IMR-90 (cell line): ENCODE data around the gene PLXNA4. TPM values are rescaled to one million over a fixed set of nuclear protein-coding genes. Genes with fewer than 3 reads are reported as not detected.

Experiments used
- ATAC-seq: fragments of 200-7000 bp; cut with Tn5 transposase; 2 replicates; pipeline ENCODE4 v1.9.1; 2020; ENCODE audit warnings: low read depth, mild to moderate bottlenecking, moderate library complexity
- BruUV-seq: library from RNA; stranded (reverse); fragments of 400-500 nt; replicated peaks from 2 replicates; lab custom pipeline; 2021; lab: Mats Ljungman, UMichigan
- CTCF ChIA-PET: fragments of 300-600 bp; formaldehyde crosslinking; extraction: SDS; loops from one replicate; lab custom pipeline; 2021; ENCODE audit warnings: antibody characterized with exemption; lab: Yijun Ruan, JAX
- POLR2A ChIA-PET: fragments of 300-600 bp; sonication (Branson Sonifier 250); formaldehyde crosslinking; loops from one replicate; lab custom pipeline; 2022; ENCODE audit warnings: antibody characterized with exemption; ENCODE audit not compliant: unreplicated experiment; lab: Charles Lee
- DNase-seq: peaks from one replicate; pipeline ENCODE4 v3.0.0; 2013
- H2AFZ ChIP-seq: replicated peaks from 2 replicates; pipeline ENCODE3; 2013; ENCODE audit warnings: low read length, mild to moderate bottlenecking; ENCODE audit not compliant: poor library complexity
- H2AK5ac ChIP-seq: 2 replicates; pipeline ENCODE4 v1.6.1; 2013; ENCODE audit warnings: low read depth, low read length, inconsistent platforms
- H2AK9ac ChIP-seq: replicated peaks from 2 replicates; pipeline ENCODE3; 2013; ENCODE audit warnings: mild to moderate bottlenecking, low read depth, low read length, moderate library complexity; ENCODE audit not compliant: poor library complexity
- H2BK120ac ChIP-seq: 2 replicates; pipeline ENCODE4 v1.6.1; 2013; ENCODE audit warnings: low read depth, low read length, inconsistent platforms
- H2BK15ac ChIP-seq: 3 replicates; pipeline ENCODE4 v1.6.1; 2013; ENCODE audit warnings: low read depth, low read length, inconsistent platforms
- H2BK20ac ChIP-seq: 2 replicates; pipeline ENCODE4 v1.6.1; 2013; ENCODE audit warnings: low read depth, mild to moderate bottlenecking, inconsistent platforms, low read length, moderate library complexity
- H2BK5ac ChIP-seq: 2 replicates; pipeline ENCODE4 v1.6.1; 2013; ENCODE audit warnings: mild to moderate bottlenecking, low read depth, low read length, inconsistent platforms; ENCODE audit not compliant: poor library complexity, severe bottlenecking
- H3K14ac ChIP-seq: replicated peaks from 2 replicates; pipeline ENCODE4 v1.6.1; 2013; ENCODE audit warnings: low read depth, low read length, inconsistent platforms
- H3K18ac ChIP-seq: 2 replicates; pipeline ENCODE4 v1.6.1; 2013; ENCODE audit warnings: low read depth, low read length, control low read depth
- H3K23ac ChIP-seq: 2 replicates; pipeline ENCODE4 v1.6.1; 2013; ENCODE audit warnings: low read depth, low read length, inconsistent platforms
- H3K27ac ChIP-seq: 2 replicates; pipeline ENCODE4 v1.5.1; 2013; ENCODE audit warnings: mild to moderate bottlenecking, control low read depth, low read length; ENCODE audit not compliant: insufficient read depth
- H3K27me3 ChIP-seq: 2 replicates; pipeline ENCODE4 v1.6.1; 2013; ENCODE audit warnings: low read length; ENCODE audit not compliant: control insufficient read depth, insufficient read depth
- H3K36me3 ChIP-seq: 2 replicates; pipeline ENCODE4 v1.6.1; 2013; ENCODE audit warnings: low read length, mixed read lengths; ENCODE audit not compliant: control insufficient read depth, insufficient read depth
- H3K4ac ChIP-seq: 2 replicates; pipeline ENCODE4 v1.6.1; 2013; ENCODE audit warnings: low read depth, low read length, inconsistent platforms
- H3K4me1 ChIP-seq: 2 replicates; pipeline ENCODE4 v1.6.1; 2013; ENCODE audit warnings: low read length, mixed read lengths; ENCODE audit not compliant: control insufficient read depth, insufficient read depth
- H3K4me2 ChIP-seq: 2 replicates; pipeline ENCODE4 v1.6.1; 2013; ENCODE audit warnings: low read depth, mild to moderate bottlenecking, control low read depth, low read length, moderate library complexity
- H3K4me3 ChIP-seq: 2 replicates; pipeline ENCODE4 v1.5.1; 2013; ENCODE audit warnings: low read depth, mild to moderate bottlenecking, control low read depth, low read length, moderate library complexity; ENCODE audit not compliant: insufficient read depth
- H3K56ac ChIP-seq: 2 replicates; pipeline ENCODE4 v1.6.1; 2013; ENCODE audit warnings: low read length, inconsistent platforms; ENCODE audit not compliant: insufficient read depth; ENCODE audit errors: extremely low read depth
- H3K79me1 ChIP-seq, 2 experiments: 2 replicates each; pipeline ENCODE4 v1.6.1; 2013; ENCODE audit warnings: low read length in 2 of 2, inconsistent platforms in 1 of 2, low read depth in 1 of 2
- H3K9ac ChIP-seq: 2 replicates; pipeline ENCODE4 v1.6.1; 2013; ENCODE audit warnings: low read depth, low read length, control low read depth
- H3K9me1 ChIP-seq: 2 replicates; pipeline ENCODE4 v1.6.1; 2013; ENCODE audit warnings: low read length, inconsistent platforms; ENCODE audit not compliant: insufficient read depth
- H3K9me3 ChIP-seq: 2 replicates; pipeline ENCODE4 v1.6.1; 2013; ENCODE audit warnings: low read length; ENCODE audit not compliant: control insufficient read depth, insufficient read depth
- H4K20me1 ChIP-seq: 2 replicates; pipeline ENCODE4 v1.6.1; 2013; ENCODE audit warnings: low read length, inconsistent platforms; ENCODE audit not compliant: insufficient read depth
- H4K5ac ChIP-seq: 2 replicates; pipeline ENCODE4 v1.6.1; 2013; ENCODE audit warnings: mild to moderate bottlenecking, low read depth, low read length, control low read depth
- H4K8ac ChIP-seq, 2 experiments: 2 replicates each; pipeline ENCODE4 v1.6.1; 2013; ENCODE audit warnings: low read depth in 2 of 2, low read length in 2 of 2, control low read depth in 1 of 2, inconsistent platforms in 1 of 2
- H4K91ac ChIP-seq: 2 replicates; pipeline ENCODE4 v1.6.1; 2013; ENCODE audit warnings: low read depth, low read length, inconsistent platforms; ENCODE audit not compliant: insufficient read depth
- CEBPB ChIP-seq: IDR thresholded peaks from 2 replicates; pipeline ENCODE4 v1.6.1; 2012; ENCODE audit warnings: low read depth, low read length, improper control_type of control experiment
- CHD1 ChIP-seq: IDR thresholded peaks from 2 replicates; pipeline ENCODE4 v1.6.1; 2012; ENCODE audit warnings: low read depth, low read length, improper control_type of control experiment
- MAFK ChIP-seq: IDR thresholded peaks from 2 replicates; pipeline ENCODE4 v1.6.1; 2012; ENCODE audit warnings: low read depth, low read length, improper control_type of control experiment
- MAZ ChIP-seq: IDR thresholded peaks from 2 replicates; pipeline ENCODE4 v1.6.1; 2012; ENCODE audit warnings: low read depth, mild to moderate bottlenecking, low read length, improper control_type of control experiment, moderate library complexity, borderline replicate concordance
- MXI1 ChIP-seq: IDR thresholded peaks from 2 replicates; pipeline ENCODE4 v1.6.1; 2012; ENCODE audit warnings: low read depth, mild to moderate bottlenecking, low read length, moderate library complexity, borderline replicate concordance
- NFE2L2 ChIP-seq: fragments of 150-350 bp; IDR thresholded peaks from 2 replicates; pipeline ENCODE4 v1.6.1; 2016; ENCODE audit warnings: low read depth, mild to moderate bottlenecking, low read length
- POLR2A ChIP-seq: IDR thresholded peaks from 2 replicates; pipeline ENCODE4 v1.6.1; 2012; ENCODE audit warnings: mild to moderate bottlenecking, low read depth, low read length
- WGBS, 2 experiments: methylation state at CpG; one replicate each; pipeline versions ENCODE4 v1.1.5 to v1.1.7; 2013; ENCODE audit warnings: missing lambda C conversion rate in 2 of 2; ENCODE audit not compliant: insufficient read length in 1 of 2; ENCODE audit errors: extremely low coverage in 2 of 2; 5-methylcytosine and 5-hydroxymethylcytosine counted together
- dilution Hi-C: fragments of 300-500 bp; cut with HindIII; formaldehyde crosslinking; loops from one replicate; pipeline ENCODE4 v1.14.3; 2018; ENCODE audit warnings: low sequenced_read_pairs; ENCODE audit not compliant: unreplicated experiment
- in situ Hi-C: fragments of 300-500 bp; cut with MboI; formaldehyde crosslinking; loops from 3 replicates; pipeline ENCODE4 v1.14.3; 2019; ENCODE audit warnings: low sequenced_read_pairs, inconsistent platforms, mixed read lengths
- intact Hi-C: fragments of 100-400 bp; cut with micrococcal nuclease; formaldehyde crosslinking; loops from 2 replicates; pipeline ENCODE4 v1.10.0; 2022
- polyA plus RNA-seq, 3 experiments: library from polyadenylated mRNA; depleted of rRNA; stranded (reverse); fragments of >200 nt; gene quantifications; 2 replicates each; pipeline ENCODE4 v1.2.3, GENCODE V29; 2012; ENCODE audit warnings: low replicate concordance in 1 of 3
- total RNA-seq: library from RNA; depleted of rRNA; stranded (reverse); fragments of >200 nt; gene quantifications from 2 replicates; pipeline ENCODE4 v1.2.3, GENCODE V29; 2012
- TF ChIP-seq, protein P1 (sequence below): fragments of 150-350 bp; IDR thresholded peaks from 2 replicates; pipeline ENCODE4 v1.6.1; 2017; ENCODE audit warnings: mild to moderate bottlenecking, antibody characterized with exemption, low read length, low read depth
- TF ChIP-seq, protein P2 (sequence below): fragments of 150-350 bp; IDR thresholded peaks from 2 replicates; pipeline ENCODE4 v1.6.1; 2016; ENCODE audit warnings: low read depth, mild to moderate bottlenecking, low read length, moderate library complexity, borderline replicate concordance

The PLXNA4 gene
- total and polyA plus RNA-seq, 2 of the 4 experiments (the other 2 are of a cell fraction): under 0.01 TPM

DNA sequence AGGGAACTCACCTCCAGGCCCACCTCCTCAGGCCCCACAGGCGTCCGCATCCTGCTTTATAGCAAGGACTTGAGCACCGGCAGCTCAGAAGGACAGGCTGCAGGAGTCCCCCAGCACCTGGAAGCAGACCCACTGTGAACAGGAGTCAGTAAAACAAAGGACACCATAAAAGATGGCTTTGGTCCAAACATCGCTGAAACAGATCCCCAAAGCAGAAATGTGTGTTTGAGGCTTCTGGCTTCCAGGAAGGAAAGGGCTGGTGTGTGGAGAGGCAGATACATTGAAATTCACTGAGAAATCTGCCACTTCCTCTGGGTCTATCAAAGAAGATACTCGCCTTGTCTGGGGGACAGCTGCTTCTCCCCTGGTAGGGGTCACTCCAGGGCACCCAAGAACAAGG, 286.2 kb downstream of the PLXNA4 start:
- no peak overlapping the region for H2BK120ac ChIP-seq
- no peak overlapping the region for H2AFZ ChIP-seq
- no peak overlapping the region for H4K5ac ChIP-seq
- no peak overlapping the region for H3K23ac ChIP-seq
- intact Hi-C loops: no loop called here
- no peak overlapping the region for H4K8ac ChIP-seq
- H2AK9ac ChIP-seq: no peak overlapping the region
- H3K9me3 ChIP-seq: no peaks in the 10 kb centered on the region
- H3K9ac ChIP-seq: no peak overlapping the region
- no peak overlapping the region for H3K27ac ChIP-seq
- dilution Hi-C loops: no loop called here
- no peak overlapping the region for H2AK5ac ChIP-seq
- H3K79me1 ChIP-seq: no peaks in the 10 kb centered on the region
- no peak overlapping the region for H3K56ac ChIP-seq
- CTCF ChIA-PET: no interaction called here
- H2BK20ac ChIP-seq: no peak overlapping the region
- no peaks in the 10 kb centered on the region for H3K27me3 ChIP-seq
- H2BK15ac ChIP-seq: no peak overlapping the region
- WGBS, 2 experiments: no CpG with 5 or more reads among the region's 5 CpGs
- no peaks in the 10 kb centered on the region for H3K36me3 ChIP-seq
- H3K9me1 ChIP-seq: no peaks in the 10 kb centered on the region
- H3K18ac ChIP-seq: no peak overlapping the region
- H3K4ac ChIP-seq: no peak overlapping the region
- POLR2A ChIA-PET: no interaction called here
- in situ Hi-C loops: no loop called here
- H3K4me2 ChIP-seq: no peak overlapping the region
- no peaks in the 10 kb centered on the region for H3K4me1 ChIP-seq
- no peak for ATAC-seq
- DNase-seq: no peak
- H3K4me3 ChIP-seq: no peak overlapping the region
- TF ChIP-seq POLR2A: no peak
- no peak for TF ChIP-seq CHD1
- TF ChIP-seq MXI1: no peak
- TF ChIP-seq, protein P1, sequence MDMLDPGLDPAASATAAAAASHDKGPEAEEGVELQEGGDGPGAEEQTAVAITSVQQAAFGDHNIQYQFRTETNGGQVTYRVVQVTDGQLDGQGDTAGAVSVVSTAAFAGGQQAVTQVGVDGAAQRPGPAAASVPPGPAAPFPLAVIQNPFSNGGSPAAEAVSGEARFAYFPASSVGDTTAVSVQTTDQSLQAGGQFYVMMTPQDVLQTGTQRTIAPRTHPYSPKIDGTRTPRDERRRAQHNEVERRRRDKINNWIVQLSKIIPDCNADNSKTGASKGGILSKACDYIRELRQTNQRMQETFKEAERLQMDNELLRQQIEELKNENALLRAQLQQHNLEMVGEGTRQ: no peak
- TF ChIP-seq MAZ: no peak
- no peak for TF ChIP-seq MAFK
- TF ChIP-seq, protein P2, sequence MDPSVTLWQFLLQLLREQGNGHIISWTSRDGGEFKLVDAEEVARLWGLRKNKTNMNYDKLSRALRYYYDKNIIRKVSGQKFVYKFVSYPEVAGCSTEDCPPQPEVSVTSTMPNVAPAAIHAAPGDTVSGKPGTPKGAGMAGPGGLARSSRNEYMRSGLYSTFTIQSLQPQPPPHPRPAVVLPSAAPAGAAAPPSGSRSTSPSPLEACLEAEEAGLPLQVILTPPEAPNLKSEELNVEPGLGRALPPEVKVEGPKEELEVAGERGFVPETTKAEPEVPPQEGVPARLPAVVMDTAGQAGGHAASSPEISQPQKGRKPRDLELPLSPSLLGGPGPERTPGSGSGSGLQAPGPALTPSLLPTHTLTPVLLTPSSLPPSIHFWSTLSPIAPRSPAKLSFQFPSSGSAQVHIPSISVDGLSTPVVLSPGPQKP: no peak
- no peak for TF ChIP-seq CEBPB
- TF ChIP-seq NFE2L2: no peak
- H3K14ac ChIP-seq: no peak overlapping the region
- no peak overlapping the region for H2BK5ac ChIP-seq
- BruUV-seq: no TSS peak
- no peaks in the 10 kb centered on the region for H4K20me1 ChIP-seq
- H4K91ac ChIP-seq: no peak overlapping the region
